ENCODE results near the gene DMBX1.
A peak's percentile ranks its signal among the peaks of the same experiment; 100 is the strongest.

DMBX1 gene

DNA sequence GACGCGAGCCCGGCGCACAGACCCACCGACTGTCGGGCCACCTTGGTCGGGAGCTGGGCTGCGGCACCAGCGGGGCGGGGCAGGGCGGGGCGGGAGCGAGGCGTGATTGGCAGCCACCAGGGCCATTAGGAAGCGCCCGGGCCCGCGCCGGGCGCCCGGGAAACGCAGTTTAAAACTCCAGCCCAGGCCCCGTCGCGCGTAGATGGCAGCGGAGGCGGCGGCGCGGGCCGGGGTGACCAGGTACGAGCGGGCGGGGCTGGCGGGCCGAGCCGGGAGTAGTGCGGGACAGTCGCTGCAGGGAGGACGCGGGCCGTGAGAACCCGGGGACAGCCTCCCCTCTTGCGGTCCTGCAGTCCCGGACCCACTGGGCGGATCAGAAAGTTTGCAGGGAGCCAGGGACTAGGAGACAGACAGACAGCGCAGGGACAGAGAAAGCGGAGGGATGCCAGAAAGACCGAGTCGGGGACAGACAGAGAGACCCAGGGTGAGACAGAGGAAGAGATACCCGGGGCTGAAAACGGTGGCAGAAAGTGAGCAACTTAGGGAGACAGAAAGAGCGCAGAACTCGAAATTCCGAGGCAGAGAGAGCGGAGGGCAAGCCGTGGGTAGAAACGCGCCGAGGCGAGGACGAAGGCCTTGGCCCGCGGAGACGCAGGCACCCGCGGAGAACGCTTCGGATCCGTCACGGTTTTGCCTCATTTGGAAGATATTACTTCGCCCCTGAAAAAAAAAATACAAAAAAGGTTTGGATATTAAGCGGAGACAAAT, at the start of gene DMBX1:
Gene DMBX1 (plus strand): TSS at position 199 of the 768 bp plus-strand sequence. CDS start 17,175 bp downstream, outside the sequence.
- peak; percentile 18 to 21 for DNase-seq

DNA sequence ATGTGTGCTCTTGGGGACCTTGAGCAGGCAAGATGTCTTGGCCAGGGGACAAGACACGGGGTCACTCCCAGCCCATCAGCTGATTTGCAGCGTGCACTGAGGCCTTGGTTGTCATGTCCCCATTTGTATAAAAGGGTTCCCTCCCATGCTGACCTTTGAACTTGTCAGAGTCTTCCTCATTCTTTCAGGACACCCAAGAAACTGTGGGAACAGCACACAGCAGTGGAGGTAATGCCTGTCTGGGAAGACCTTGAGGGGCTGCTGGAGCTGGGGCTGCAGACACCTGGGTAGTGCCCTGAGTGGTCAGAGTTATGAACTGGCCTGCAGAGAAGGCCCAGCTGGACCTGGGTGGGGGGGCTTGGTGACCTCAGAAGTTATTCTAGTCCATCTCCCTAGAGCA, 49.2 kb upstream of the DMBX1 start:
- no peak for DNase-seq

DNA sequence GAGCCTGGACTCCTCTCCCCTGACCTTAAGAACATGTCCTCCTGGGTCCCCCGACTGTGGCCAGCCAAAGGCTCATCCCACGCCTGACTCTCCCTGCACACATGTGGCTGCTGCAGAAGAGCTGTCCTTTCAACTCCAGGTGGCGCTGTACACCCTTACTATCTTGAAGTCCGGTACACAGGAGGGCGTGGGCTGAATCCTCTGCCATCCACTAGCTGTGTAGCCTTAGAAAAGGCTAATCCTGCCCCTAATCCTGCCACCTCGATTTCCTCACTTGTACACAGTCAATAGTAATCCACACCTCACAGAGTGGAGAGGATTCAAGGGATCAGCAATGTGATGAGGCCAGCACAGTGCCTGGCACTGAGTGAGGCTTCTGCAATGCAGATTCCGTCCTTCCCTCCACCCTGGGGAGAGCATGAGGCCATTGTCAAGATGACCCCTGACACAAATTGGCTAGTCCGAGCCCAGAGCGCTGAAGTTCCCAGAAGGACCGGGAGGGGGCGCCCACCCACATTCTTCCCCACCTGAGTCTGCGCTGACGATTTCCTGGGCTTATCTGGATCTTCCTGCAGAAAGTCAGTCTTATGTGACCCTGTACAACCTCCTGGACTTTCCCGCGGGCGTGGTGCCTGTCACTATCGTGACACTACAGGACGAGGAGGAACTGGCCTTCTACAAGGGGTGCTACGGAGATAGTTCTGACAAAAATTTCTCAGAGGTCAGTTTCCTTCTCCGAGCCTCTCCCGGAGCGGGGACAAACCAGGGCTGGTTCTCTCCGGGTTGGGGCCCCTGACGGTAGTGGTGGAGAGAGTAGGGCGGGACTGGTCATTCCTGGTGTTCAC, 47.1 kb upstream of the DMBX1 start:
- peak; percentile 54 to 72 for DNase-seq

DNA sequence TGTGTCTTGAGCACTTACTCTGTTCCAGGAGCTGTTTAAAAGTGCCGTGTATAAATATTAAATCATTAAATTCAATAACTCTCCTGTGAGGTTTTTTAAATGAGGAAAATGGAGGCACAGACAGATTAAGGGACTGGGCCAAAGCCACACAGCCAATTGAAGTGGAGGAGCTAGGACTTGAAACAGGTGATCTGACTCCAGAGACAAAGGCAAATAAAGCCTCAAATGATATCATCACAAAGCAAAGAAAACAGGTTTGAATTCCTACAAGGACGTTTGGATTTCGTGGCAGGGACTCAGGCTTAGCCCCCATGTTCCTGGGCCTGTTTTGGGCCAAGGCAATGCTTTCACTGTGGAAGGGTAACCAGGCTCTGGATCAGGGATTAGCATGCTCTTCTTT, 45.2 kb upstream of the DMBX1 start:
- DNase-seq: no peak

DNA sequence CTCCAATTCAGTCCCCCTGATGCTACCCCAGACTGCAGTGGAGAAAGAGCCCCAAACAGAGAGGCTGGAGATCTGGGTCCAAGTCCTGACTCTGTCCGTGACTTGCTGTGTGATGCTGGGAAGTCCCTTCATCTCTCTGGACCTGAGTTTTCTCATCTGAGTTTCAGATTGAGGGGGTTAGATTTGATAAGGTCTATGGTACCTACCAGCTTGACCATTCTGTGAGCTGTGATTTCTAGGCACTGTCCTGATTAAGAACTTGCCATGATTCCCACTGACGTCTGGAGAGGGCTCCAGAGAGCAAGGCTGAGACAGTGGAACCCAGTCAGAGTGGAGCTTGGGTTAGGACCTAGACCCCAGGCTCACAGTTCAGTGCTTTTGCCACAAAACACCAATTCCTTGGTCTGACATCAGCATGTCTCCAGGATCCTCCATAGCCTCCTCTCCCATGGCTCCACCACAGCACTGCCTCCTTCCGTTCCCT, 43.8 kb upstream of the DMBX1 start:
- no peak for DNase-seq

DNA sequence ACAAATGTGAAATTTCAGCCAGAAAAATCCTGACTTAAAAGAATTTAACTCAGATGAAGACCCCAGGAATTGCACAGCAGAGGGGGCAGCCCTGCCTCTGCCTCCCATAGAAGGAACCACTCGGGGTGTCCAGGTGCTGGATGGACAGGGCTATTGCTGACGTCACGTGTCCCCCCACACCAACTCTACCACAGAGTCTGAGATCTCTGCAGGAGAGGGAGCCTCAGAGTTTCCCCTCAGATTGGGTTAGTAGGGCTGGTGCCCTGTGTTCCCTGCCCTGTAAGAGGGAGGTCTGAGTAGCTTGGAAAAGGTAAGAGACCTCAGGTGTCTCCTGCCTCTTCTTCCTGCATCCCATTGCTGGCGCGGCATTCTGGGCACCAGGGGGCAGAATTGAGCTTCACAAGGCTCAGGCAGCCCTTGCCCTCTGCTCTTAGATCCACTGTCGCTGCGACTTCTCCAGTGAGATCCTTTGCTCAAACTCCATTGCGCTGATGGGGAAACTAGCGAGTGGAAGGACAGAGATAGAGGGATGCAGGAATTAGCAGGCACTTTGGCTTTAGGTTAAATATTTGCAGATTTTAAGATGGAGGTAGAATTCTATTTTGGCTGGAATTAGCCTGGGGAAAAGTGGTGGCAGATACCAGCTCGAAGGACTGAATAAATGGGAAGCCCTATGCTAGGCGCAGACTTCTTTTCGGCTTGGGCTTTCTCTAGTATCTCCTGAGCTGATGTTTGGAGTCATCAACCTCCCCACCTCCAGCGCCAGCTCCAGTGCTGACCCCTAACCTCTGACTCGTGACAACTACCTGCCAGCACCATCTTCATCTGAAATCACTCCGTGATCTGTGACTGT, 42.8 kb upstream of the DMBX1 start:
- DNase-seq: peak; percentile 67 to 78

DNA sequence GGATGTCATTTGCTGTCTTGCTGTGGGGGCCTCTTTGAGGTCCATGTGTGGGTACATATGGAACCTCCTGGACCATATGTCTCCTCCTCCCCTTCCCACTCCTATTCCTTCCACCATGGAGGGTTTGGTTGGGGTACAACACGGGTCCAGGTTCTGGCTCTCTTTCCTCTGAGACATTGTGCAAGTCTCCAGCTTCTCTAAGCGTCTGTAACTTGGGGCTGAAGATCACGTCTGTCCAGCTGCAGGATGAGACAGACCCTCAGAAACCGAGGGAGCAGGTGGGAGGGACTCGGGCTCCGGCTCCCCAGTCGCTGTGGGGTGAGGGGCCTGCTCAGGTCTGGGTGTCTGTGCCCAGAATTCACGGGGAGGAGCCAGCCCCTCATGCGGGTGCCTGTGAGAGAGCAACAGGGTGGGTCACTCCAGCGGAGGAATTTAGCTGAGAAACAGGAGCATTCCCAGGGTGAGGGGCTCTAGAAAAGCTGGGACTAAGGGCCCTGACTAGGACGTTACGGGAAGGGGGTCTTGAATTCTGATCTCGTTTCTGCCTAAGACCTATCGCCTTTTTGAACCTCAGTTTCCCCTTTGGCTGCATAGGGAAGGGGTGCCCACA, 42.0 kb upstream of the DMBX1 start:
- no peak for DNase-seq

DNA sequence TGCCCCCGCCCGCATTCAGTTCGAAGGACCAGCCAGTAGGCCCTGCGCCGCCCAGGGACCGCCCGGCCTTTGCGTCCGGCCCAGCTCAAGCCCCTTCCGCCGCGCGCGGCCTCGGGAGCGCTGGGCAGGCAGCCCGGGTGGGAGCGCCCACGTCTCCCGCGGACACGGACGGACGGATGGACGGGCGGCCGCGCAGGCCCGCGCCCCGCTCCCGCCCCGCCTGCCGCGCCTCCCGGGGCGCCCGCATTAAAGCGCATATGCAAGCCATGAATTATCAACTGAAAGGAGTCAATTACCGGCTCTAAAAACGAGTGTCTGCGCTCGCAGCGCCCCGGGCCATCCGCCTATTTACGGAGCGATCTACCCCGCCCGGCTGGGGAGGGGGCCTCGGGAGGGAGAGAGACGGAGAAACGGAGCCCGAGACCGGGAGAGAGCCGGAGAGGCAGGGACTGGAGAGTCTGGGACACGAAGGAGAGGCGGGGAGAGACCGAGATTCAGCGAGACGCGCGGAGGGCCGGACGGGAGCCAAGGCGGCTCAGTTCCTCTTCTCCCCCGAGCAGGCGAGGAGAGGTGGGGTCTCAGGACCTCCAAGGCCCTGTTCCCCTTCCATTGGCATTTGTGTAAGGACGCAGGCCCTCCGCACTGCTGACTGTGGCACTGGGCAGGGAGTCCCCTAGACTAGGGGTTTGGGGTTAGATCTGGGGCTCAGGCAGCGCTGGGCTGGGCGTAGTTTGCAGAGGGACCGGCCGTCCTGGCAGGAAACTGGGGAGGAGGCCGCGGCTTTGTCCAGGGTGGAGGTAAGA, 41.3 kb upstream of the DMBX1 start:
- DNase-seq: peak; percentile 51 to 63

DNA sequence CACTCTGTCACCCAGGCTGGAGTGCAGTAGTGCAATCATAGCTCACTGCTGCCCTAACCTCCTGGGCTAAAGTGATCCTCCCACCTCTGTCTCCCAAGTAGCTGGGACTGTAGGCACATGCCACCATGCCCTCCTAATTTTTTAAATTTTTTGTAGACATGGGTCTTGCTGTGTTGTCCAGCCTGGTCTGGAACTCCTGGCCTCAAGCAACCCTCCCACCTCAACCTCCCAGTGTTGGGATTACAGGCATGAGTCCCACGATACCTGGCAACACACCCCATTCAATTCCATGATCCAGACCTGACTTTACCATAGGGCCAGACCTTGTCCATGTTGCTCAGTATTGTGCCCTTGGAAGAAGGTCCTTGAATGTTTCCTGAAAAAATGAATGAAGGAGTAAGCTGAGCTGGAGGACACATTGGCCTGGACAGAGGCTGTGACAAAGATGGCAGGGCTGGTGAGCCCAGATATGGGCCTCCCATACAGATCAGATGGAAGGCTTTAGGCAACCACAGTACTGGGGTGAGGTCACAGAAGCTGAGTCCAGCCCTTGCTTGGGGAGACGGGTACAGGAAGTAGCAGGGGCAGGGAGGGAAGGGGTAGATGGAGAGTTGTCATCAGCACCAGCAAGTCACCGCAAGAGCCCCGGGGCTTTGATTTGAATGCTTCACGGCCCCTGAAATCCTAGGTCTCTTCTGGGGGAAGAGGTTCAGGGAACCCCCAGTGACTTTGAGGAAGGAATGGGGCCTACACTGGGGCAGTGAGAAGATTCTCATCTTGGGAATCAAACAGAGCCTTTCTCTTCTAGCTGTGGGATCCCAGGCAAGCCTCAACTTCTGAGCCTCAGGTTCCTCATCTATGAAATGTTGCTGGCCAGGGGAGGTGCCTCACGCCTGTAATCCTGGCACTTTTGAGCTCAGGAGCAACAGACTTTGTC, 40.1 kb upstream of the DMBX1 start:
- DNase-seq: no peak

DNA sequence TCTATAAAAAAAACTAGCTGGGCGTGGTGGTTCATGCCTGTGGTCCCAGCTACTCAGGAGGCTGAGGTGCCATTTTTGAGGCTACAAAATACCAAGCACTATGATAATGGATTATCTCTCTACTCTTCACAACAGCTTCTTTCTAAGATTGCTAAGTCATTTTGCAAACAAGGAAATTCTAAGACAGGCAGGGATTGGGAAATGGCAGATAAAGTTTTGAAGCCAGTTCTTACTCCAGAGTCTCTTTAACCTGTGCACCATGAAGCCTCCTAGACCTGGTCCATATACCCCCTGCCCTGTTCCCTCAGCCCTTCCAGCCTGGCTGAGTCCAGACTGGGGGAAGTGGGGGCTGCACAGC, 39.5 kb upstream of the DMBX1 start:
- no peak for DNase-seq

DNA sequence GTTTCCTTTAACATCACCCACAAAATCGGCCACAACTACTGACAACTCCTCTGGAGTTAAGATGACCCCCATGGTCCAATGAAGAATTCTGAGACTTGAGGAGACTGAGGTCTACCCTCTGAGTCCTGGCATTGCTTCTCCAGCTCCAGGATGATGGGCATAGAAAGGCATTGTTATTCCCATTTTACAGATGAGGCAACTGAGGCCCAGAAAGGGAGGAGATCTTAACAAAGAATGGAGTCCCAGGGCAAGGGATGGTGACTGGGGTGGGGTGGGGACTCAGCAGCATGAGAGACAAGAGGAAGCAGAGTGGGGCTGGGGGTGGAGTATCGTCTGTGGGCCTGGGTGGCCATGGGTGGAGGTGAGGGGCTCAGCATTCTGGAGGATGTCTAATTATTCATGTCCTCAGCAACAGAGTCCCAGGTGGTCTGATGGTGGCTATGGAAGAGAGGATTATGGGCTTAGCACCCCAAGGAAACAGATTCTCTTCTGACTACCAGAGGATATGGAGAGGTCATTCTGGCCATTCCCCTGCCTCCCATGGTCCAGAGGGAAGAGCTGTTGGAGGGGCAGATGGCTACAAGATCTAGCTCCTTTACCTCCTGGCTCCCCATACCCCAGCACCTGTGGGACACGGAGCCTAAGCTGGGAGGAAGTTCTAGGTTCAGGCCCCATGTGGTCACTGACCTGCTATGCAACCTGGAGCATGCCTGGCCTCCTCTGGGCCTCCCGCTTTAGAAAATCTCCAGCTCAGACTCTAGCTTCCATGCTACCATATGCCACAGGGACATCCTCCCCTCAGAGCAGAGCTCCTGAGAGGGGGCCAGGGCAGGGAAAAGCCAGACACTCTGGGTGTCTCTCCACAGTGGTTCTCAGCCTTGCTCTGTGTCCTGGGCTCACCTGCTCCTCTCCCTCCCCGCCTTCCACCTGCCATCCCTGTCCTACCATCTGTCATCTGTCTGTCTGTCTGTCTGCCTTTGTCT, 37.4 kb upstream of the DMBX1 start:
- no peak for DNase-seq

DNA sequence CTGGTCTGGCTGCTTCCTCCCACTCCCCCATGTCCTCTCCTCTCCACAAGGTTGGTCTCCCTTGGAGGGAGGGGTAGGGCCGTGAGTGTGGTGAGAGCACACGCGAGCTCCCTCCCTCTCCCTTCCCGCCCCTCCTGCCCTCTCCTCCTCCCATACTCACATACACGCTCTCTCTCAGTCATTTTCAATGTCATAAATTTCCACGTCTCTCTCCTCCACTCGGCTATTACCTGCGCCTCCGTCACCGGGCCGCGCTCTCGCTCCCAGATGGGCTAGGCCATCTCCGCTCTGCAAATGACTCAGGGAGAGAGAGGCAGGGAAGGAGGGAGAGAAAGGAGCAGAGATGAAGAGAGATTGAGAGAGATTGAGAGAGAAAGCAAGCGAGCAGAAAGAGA, 36.7 kb upstream of the DMBX1 start:
- peak; percentile 27 to 29 for DNase-seq

DNA sequence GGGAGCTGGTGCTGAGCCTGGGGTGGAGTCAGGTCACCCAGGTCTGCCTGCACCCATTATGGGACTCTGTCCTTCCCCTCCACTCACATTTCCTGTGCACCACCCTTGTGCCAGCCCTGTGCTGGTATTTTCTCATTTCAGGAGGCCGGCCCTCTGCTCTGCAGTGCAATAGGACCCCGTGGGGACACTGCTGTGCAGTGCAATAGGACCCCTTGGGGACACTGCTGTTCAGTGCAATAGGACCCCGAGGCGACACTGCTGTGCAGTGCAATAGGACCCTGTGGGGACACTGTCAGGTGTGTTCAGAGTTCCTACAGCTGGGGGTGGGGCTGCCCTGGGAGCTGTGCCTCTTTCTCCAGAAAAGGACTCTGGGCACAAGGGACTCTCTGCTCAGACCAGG, 36.2 kb upstream of the DMBX1 start:
- no peak for DNase-seq

DNA sequence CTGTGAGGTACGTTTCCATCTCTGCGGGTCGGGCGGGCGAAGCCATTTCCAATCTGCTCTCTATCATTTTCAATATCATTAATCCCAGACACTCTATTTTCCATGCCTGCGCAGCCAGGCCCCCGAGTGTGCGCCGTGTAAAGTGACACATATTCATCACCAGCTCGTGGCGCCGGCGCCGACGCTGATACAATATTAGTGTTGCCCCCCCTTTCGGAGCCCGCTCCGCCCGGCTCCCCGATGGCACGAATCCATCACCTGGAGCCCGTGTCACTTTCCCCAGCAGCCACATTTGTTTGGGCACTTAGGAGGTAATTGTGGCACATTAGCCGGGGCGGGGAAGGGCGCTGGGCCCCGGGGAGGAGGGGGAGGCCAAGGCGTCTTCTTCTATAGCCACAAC, 33.7 kb upstream of the DMBX1 start:
- DNase-seq: peak; percentile 83 to 91

DNA sequence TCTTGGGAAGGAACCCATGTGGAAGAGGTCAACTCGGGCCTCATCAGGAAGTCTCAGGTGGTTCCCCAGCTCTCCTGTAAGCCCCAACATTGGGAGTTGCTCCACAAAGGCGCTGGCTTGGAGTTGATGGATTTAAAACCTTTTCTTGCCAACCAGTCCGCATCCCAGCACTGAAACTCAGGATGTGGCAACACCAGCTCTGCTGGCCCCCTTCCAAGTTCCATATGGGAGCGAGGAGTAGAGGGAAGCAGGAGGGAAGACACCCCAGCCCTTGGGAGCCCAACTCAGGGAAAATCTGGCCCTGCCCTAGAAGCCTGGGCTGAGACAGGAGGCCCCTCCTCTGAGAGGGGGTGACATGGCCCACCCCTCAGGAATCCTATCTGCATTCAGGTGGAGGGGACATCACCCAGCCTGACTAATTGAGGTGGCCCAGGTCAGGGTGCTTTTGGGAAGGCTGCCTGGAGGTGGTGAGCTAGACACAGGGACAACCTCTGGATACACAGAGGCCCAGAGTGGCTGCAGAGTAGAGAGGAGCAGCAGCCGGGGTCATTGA, 33.1 kb upstream of the DMBX1 start:
- peak; percentile 27 to 57 for DNase-seq

DNA sequence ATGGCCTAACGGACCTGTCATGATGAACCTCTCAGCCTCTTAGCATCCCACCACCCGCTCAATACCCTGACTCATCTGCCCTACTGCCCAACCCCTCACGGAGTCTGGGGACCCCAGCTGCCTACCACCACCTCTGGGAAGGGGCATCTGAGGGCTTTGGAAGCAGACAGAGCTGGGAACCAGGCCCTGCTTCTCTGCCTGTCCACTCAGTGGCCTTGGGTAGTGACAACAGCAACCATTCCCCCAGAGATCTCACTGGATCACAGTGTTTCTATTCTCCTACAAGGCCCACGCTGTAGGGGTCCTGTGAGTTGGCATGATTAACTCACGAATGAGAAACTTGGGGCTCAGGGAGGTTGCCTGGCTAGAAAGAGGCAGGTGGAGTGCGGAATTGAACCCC, 32.5 kb upstream of the DMBX1 start:
- no peak for DNase-seq

DNA sequence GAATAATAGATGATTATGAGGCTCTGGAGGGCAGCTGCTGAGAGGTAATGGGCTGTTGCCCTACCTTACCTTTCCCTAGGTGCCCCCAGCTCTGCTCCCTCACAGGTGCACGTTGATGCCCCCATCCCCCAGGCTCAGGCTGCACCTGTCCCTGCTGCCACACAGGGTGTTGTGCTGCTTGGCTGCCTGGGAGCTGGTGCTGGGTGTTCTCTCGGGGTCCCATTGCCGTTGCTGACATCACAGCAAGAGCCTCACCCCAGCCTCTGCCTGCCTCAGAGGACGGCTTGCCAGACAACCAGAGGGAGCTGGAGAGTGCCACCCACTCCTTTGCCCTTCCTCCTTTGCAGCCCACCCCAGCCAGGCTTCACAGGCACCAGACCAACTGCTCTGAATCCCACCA, 31.4 kb upstream of the DMBX1 start:
- peak in 1 of 2 experiments; percentile 10 for DNase-seq

DNA sequence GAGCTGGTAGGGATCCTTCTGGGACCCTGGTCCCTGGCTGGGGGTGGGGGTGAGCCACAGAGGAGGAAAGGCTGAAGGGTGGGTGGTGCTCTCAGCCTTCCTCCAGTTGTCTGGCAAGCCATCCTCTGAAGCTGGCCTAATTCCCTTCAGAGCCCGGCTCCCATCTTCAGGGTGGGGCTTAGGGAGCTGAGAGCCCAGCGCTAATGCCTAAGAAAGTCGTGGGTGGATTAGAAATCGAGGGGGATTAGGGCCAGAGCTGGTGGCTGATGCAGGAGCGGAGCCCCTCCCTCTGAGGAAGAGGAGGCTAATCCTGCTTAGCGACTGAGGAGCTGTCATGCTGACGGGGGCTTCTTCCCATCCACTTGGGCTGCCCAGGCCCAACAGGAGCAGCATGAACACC, 30.8 kb upstream of the DMBX1 start:
- DNase-seq: no peak

DNA sequence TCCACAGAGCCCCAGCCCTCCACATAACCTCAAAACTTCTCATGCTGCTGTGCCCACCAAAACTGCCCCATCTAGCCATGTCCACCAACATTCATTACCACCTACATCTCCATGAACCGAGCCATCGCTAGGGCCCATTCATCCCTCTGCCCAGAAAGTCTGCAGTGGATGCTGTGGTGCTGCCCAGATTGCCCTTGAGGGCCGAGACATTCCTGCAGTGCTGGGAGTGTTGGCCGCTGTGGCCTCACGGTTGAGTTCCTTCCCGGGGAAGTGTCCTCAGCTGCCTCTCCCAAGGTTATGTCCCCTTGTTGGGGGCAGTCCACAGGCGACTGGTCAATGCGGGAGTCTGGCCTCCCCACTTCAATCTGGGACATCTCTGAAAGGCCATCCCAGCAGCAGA, 30.3 kb upstream of the DMBX1 start:
- no peak for DNase-seq
